Bone marrow (tissue), 2 donors: ENCODE measurements around the gene AP1AR.
A peak's percentile ranks its signal among the peaks of the same experiment; 100 is the strongest.
"Not testable (repeated sequence)": the region's sequence is repeated elsewhere in the genome, so short reads cannot be mapped to it uniquely, and the experiment has no call there.

Experiments
- DNase-seq, 2 donors: peaks; one replicate each; lab custom pipeline; 2025; lab: John Stamatoyannopoulos, UW

Gene AP1AR

DNA sequence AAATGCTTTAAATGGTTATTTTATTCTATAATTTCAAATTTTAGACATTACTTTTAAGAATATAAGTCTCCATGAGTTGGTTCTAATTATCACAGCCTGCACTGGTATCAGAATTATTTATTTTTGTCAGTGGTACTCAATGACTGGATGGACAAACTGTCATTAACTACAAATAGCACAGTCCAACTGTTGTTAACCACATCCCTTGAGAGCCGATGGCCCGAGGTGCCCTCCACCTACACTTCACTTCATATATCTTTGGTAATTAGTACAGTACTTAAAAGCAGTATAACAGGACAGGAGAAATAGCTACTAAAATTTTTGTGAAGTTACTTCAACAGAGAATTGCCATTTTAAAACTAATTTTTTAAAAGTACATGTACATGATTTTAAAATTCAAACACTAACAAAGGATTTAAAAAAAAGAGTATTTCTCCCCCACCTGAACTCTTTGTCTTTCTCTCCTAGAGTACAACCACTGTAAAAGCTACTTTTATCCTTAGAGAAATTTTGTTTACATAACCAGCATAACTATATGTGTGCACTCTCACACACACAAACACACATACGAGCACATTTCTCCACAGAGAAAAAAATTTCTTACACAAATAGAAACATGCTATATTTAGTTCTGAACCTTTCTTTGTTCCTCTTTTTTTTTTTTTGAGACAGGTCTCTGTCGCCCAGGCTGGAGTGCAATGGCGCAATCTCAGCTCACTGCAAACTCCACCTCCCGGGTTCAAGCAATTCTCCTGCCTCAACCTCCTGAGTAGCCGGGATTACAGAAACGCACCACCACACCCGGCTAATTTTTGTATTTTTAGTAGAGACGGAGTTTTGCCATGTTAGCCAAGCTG, 47.7 kb downstream of the AP1AR start:
- DNase-seq, result peak in 1 of 2 donors; percentile 78

DNA sequence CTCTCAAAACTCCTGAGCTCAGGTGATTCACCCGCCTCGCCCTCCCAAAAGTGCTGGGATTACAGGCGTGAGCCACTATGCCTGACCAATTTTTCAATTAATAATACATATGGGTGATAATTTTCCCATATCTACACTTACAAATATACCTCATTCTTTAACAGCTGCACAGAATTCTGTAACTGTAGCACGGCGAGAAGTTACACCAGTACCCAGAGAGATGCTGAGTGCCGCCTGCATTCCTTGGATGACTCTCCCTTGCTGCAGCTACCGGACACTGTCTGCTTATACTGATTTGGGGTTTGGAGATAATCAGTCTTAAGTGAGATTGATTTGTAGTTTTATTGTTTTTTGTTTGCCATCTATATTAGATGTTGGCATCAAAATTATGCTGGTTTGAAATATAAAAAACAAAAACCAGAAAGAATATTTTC, 48.3 kb downstream of the AP1AR start:
- no peak for DNase-seq

DNA sequence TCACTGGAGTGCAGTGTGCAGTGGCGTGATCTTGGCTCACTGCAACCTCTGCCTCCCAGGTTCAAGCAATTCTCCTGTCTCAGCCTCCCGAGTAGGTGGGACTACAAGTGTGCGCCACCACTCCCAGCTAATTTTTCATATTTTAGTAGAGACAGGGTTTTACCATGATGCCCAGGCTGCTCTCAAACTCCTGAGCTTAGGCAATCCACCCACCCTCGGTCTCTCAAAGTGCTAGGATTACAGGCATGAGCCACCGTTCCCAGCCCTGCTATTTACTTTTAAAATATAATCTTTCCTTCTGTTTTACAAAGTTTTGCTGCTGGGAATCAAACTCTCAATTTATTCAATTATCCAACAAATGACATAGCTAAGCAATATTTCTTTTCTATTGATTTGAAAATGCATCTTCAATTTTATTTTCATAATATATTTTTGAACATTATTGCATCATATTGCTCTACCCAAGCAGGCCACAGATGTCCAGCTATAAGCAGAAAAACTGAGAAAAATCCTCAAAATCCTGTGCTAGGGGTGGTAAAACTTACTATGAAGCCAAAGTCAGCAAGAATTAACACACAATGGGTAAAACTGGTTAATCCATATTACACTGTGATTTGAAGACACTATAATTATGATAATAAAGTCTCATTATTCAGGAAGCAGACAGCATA, 48.9 kb downstream of the AP1AR start:
- DNase-seq, result no peak

DNA sequence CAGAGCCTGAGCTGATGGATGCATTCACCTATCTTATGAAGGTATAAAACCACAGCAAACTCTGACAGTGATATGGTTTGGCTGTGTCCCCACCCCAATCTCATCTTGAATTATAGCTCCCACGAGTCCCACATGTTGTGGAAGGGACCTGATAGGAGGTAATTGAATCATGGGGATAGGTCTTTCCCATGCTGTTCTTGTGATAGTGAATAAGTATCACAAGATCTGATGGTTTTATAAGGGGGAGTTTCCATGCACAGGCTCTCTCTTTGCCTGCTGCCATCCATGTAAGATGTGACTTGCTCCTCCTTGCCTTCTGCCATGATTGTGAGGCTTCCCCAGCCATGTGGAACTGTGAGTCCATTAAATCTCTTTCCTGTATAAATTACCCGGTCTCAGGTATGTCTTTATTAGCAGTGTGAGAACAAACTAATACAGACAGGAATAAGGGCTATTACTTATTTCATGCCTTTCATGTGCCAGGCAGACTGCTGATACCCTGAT, 50.4 kb downstream of the AP1AR start:
- DNase-seq, result not testable (repeated sequence)

DNA sequence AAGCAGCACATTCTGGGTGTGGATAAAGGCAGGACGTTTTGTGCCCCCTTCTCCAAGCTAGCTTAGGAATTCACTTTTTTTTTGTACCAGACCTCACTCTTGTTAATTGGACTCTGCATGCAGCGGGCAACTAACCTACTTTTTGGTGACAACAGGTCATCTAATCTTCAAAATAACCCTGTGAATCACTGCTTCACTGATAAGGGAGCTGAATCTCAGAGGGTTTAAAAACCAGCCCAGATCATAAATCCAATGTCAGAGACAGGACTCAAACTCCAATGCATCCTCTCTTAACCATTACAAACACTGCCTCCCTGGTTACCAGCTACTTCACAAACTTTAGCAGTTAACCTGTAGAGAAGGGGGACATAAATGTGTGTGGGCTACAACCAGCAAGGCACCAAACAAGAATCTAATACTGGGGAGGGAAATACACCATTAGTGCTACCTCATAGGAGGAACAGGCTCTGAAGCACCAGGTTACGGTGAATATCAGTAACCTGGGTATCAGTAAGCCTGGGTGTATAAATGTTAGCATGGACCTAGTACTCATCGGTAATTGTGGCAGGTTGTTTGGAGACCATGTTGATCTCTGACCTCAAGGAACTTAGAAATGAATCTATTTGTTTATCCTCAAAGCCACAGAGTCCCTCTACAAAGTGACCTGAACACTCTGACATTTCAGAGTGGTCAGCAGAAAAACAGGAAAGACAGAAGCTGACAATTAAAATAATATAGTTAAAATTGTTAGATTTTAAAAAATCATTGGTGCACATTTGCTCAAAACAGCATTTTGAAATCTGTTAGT, 51.5 kb downstream of the AP1AR start:
- no peak for DNase-seq

DNA sequence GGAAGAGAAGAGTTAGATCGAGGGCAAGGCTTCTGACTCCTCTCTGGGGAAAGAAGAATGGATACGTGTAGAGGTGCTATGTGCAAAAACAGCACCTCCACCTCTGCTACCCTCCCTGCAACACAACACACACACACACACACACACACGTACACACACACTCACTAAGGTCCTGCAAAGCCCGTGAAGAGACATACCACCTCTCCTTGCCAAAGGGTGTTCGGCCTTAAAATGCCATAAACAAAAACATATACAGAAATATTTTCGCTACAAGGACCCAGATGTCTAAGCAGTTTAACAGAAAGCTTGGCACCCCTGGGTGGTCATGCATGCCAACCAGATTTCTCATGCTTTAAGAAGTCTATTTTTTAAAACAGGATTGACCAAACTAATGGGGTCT, 52.6 kb downstream of the AP1AR start:
- DNase-seq, result no peak

DNA sequence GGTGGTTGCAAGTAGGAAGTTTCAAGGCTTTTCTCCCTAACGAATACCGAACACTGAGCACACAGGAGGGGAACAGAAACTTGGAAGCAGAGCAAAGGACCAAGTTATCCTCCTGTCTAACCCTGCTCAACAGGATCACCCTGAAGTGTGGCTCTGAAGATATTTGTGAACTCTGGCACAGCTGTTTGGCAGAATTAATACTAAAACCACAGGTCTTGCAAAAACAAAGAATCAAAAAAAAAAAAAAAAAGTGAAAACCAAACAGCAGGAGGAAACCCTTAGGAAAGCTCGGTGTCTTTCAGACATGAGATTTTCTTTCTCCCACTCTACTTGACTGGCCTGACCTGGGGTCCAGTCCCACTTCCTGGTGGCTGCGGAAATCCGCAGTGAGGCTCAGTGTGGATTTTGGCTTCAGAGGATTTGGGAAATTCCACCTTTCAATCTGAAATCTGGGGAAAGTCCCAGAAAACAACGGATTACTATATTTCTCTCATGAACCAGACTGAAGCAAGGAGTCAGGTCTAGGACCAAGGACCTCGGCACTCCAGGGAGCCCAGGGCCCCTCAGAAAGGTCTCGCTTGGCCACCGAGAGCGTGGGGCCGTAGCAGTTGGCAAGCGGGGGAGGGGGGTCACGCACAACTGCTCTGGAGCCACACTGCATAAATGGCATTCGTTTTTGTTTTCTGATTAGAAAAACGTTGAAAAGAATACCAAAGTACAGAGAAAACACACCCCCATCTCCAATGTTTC, 53.2 kb downstream of the AP1AR start:
- no peak for DNase-seq

DNA sequence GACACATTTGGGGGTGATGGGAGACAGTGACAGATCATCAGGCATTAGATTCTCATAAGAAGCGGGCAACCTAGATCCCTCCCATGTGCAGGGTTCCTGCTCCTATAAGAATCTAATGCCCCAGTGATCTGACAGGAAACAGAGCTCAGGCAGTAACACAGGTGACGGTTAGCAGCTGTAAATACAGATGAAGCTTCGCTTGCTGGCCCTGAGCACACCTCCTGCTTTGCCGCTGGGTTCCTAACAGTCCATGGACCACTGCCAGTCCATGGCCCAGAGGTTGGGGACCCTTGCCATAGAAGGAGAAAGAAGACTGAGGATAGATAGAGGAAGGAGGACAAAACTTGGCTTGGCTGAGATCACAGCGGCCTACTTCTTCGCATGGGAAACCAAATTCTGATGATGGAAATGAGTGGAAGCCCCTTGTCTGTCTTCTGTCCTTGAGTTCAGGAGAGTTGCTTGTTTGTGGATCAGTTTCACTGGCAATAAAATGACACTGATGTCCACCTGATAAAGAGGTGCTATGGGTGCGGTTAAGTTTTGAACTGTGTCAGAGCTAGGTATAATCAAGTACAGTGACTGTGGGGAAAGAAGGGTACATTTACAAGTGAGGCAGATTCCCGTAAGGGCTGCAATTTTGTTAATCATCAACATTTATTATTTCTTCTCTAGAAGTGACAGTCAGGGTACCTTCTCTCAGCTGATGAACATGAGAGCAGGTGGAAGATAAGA, 55.8 kb downstream of the AP1AR start:
- DNase-seq, result no peak

DNA sequence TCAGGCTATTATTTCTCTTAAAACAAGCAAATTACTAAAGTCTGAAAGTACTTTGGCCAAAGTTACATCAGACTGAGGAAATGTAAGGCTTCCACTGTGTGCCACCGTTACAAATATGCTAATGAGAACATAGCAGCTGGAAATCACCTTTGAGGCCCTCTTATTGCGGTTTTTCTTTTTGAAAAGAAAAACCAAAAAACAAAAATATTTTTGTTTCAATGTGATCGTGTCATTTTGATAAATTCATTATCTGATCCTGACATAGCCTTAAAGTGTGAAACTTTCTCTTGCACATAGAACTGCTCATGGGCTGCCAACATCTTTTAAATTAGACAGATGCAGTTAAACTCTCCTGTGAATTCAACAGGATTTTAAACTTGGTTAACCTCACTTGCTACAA, 56.9 kb downstream of the AP1AR start:
- no peak for DNase-seq

DNA sequence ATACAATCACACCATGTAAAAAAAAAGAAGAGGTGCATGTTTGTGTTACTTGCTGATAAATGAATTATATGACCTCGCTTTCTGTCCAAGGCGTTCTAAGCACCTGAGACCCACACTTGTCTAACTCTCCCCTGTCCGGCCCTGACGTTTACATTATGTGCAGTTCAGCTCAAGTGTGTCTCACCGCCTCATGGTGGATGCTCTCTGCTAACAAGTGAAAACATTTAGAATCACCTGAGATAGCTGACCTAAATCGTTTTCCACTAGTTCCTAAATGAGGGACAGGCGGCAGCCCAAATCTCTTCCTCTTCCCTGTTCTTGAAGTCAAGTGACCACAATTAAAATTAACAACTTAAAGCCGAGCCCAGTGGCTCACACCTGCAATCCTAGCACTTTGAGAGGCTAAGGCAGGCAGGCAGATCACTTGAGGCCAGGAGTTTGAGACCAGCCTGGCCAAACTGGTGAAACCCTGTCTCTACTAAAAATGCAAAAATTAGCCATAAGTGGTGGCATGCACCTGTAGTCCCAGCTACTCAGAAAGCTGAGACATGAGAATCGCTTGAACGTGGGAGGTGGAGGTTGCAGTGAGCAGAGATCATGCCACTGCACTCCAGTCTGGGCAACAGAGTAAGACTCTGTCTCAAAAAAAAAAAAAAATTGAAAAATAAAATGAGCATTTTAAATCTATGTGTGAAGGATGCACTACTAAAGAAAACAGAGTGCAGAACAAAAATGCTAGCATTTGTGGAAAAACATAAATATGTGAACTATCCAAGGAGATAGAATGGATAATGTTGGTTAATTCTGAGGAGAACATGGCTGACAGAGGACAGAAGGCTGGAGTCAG, 58.0 kb downstream of the AP1AR start:
- DNase-seq, result no peak

DNA sequence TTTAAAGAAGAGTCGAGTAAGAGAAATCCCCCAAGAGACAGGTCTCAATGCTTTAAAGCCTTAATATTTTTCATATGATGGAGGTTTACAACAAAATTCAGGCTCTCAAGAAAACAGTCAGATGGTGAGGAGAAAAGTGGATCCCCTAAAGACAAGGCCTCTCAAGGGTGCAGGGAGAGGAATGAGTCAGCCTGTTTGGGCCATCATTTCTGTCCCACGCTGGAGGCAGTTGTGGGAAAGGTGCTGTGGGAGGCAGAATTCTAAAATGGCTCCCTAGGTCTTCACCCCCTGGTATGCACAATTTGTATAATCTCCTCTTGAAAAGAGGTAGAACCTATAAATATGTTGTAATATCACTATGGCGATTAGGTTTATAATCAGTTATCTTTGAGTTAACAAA, 58.8 kb downstream of the AP1AR start:
- DNase-seq, result no peak

DNA sequence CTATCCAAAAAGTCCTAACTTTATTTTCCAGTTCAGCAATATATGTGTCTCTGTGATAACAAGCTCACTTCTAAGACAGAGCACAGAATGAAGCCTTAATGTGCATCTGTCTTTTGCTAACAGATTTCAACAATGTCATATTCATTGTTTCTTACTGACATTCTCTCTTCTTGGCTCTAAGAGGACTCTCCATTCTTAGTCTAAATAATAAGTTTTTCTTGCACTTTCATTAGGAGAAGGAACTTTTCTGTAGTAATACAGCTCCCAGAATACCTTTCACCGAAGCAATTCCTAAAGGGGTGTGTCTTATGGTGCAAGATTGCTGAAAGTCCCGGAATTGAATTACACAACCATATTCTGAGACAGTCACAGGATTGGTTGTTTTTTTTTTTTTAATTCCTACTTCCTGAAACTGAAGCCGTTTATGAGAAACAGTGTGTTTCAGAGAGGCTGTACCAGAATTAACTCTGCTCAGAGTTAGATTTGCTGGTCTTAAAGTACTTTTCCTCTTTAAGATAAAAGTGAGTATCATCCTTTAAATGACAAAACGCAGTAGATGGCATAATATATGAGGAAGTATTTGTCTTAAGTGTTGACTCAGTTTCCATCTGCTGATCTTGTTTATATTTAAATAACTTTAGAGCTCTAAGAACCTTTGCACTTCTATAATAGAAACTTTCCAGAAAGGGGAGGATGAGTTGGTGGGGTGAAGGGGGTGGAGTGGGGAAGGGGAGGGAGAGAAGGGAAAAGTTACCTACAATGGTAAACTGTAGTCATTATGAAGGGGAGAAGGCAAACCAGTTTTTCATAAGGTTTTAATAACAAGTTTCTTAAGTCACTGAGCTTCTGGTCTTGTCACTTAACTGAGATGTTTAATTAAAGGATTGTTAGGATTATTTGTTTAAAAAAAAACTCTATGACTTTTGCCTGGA, 65.6 kb downstream of the AP1AR start, which contains the start of gene ALPK1:
TSS of gene ALPK1 (plus strand) at position 421 of the 932 bp plus-strand sequence.
- peak in 1 of 2 donors; percentile 83 for DNase-seq

DNA sequence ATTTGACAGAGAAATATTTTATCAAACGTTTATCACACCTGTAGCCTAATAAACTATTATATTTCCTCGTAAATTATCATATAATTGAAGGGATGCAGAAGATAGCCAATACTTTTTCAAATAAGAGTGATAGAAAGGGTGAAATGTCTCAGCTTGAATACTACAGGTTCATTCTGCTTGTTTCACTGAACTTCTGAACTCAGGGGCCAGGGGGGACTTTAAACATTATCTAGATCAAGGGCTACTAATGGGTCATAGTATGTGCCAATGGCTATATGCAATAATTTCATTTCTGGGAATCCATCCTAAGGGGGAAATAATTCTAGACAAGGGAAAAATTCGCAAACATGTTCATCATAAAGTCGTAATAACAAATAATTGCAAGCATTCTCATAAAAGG, 68.1 kb downstream of the AP1AR start:
- DNase-seq, result no peak

DNA sequence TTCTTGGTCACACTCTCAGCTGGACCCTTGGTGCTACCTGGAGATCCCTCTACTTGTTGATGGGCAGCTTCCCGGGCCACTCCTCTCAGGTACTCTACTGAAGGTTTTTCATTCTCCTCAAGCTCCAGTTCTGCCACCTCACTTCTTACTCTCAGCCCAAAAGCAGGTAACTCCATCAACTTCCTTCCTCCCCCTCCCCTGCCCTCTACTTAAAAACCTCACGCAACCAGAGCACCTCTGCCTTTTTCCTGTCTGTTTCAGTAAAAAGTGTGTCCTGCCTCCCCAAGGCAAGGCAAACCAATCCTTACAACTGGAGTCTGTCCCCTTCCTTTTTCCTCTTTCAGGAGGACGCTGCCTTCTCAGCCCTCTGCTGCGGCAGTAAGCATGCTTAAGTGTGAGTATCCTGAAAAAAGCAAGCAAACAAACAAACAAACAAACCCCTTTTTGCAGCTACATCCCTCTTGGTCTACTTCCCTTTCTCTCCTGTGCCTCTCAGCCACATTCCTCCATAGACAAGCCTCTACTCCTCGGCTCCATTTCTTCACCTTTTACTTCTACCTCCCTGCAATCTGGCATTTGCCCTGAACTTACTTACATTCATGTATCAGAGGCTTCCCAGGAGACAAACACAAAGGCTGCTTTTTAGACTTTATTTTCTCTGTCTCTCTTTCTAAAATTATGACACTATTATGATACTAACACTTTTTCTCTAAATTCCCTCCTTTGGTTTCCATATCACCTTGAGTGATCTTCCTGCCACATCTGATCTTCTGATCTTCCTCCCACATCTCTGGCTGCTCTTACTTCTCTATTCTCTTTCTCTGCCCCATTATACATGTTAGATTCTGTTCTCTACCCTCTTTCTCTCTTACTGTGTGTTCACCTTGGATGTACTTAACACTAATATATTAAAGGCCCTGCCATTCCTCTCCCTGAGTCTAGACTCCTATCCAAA, 71.0 kb downstream of the AP1AR start:
- no peak for DNase-seq

DNA sequence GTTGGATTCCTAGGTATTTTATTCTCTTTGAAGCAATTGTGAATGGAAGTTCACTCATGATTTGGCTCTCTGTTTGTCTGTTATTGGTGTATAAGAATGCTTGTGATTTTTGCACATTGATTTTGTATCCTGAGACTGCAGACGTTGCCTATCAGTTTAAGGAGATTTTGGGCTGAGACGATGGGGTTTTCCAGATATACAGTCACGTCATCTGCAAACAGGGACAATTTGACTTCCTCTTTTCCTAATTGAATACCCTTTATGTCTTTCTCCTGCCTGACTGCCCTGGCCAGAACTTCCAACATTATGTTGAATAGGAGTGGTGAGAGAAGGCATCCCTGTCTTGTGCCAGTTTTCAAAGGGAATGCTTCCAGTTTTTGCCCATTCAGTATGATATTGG, 73.9 kb downstream of the AP1AR start:
- DNase-seq, result not testable (repeated sequence)

DNA sequence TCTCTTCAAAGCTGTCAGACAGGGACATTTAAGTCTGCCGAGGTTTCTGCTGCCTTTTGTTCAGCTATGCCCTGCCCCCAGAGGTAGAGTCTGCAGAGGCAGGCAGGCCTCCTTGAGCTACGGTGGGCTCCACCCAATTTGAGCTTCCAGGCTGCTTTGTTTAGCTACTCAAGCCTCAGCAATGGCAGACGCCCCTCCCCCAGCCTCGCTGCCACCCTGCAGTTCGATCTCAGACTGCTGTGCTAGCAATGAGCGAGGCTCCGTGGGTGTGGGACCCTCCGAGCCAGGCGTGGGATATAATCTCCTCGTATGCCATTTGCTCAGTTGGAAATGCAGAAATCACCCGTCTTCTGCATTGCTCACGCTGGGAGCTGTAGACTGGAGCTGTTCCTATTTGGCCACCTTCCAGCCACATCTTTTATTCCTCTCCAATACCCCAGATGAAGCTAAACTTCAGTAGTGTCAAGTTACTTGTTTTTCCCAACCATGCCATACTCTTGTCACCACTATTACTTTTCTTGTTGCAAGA, 77.7 kb downstream of the AP1AR start:
- DNase-seq, result not testable (repeated sequence)

DNA sequence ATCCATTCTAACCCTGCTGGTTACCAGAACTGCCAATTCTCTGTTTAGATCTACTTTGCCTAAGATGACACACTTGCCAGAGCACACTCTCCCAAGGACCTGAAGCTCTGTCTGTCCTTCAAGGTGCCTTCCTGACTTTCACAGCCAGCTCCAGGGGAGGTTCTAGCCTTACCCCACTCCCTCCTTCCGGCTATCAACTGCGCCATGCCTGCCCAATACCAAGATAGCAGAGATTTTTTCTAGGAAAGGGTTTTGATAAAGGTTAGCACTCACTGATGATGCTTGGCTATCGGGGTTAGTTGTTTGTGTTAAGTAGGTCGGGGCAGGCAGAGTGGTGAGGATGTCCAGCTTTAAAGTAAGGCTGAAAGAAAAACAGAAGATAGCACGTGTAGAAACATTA, 79.9 kb downstream of the AP1AR start:
- no peak for DNase-seq
